A549 (cell line): ENCODE measurements around the gene CTSA.

Experiments
- JUNB ChIP-seq: fragments of >200 bp; sonication (Bioruptor Twin); formaldehyde crosslinking; IDR thresholded peaks from 2 replicates; pipeline ENCODE4 v1.6.1; 2016
- MAX ChIP-seq: IDR thresholded peaks from 2 replicates; pipeline ENCODE4 v1.6.1; 2012

- TF ChIP-seq JUNB (no peak), MAX (no peak)
These were observed 36.1 kb downstream of the CTSA start for GRCh38 chr20:45927071-45927878.
